HFF-Myc (cell line): ENCODE data around the gene PTGR1.
"Not testable (repeated sequence)": the region's sequence is repeated elsewhere in the genome, so short reads cannot be mapped to it uniquely, and the experiment has no call there.

ENCODE experiments used
- DNase-seq: peaks from one replicate; pipeline ENCODE4 v3.0.0-alpha.2; 2011; ENCODE audit warnings: low read depth; ENCODE audit errors: extremely low read depth
- H3K4me3 ChIP-seq: replicated peaks from 2 replicates; pipeline ENCODE4 v1.5.1; 2011; ENCODE audit warnings: low read depth, mild to moderate bottlenecking, control low read depth, low read length
- CTCF ChIP-seq: IDR thresholded peaks from 2 replicates; pipeline ENCODE4 v1.5.1; 2012; ENCODE audit warnings: mild to moderate bottlenecking, low read depth, low read length, control low read depth; ENCODE audit errors: missing control alignments

PTGR1 gene

GRCh38 chr9:111630964-111631213, 31.4 kb upstream of the PTGR1 start:
- DNase-seq, result no peak
- no peak for TF ChIP-seq CTCF
- H3K4me3 ChIP-seq, result peak overlapping the region; percentile 98

GRCh38 chr9:111630182-111630963, 30.9 kb upstream of the PTGR1 start:
- peak overlapping the region; percentile 98 for H3K4me3 ChIP-seq
- no peak for DNase-seq
- TF ChIP-seq CTCF, result no peak

GRCh38 chr9:111628411-111628810, 29.0 kb upstream of the PTGR1 start:
- DNase-seq, result no peak
- H3K4me3 ChIP-seq, result no peak overlapping the region
- TF ChIP-seq CTCF, result no peak

GRCh38 chr9:111627260-111627963, 28.0 kb upstream of the PTGR1 start:
- DNase-seq, result no peak
- H3K4me3 ChIP-seq, result no peak overlapping the region
- TF ChIP-seq CTCF, result no peak

- no peak for DNase-seq
- no peak overlapping the region for H3K4me3 ChIP-seq
- TF ChIP-seq CTCF, result no peak
These were observed 23.2 kb upstream of the PTGR1 start for GRCh38 chr9:111622626-111623025.

DNA sequence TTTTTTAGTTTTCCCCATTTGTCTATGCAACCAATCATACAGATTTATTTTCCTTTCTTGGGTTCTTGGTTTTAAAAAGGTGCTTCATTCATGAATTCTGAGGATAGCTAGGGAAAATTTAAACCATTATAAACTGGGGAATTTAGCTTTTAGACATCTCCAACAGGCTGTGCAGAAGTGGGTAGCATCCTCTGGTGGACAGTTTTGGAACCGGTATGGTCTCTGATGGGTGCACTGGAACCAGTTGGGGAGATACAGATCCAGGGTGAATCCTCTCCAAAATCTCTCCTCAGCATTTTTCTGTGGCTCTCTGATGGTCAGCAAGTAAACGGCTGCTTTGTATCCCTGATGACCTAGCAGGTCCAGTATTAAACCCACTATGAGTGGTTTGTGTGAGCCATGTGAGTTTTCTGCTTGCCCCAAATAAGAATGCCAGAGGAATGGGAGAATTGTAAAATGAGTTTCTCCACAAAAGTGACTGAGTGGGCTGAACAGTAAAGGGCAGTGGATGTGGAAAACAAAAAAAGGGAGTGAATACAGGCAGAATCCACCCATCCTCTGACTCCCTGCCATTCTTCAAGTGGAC, 22.5 kb upstream of the PTGR1 start:
- H3K4me3 ChIP-seq, result no peak overlapping the region
- no peak for DNase-seq
- TF ChIP-seq CTCF, result peak; percentile 94

DNA sequence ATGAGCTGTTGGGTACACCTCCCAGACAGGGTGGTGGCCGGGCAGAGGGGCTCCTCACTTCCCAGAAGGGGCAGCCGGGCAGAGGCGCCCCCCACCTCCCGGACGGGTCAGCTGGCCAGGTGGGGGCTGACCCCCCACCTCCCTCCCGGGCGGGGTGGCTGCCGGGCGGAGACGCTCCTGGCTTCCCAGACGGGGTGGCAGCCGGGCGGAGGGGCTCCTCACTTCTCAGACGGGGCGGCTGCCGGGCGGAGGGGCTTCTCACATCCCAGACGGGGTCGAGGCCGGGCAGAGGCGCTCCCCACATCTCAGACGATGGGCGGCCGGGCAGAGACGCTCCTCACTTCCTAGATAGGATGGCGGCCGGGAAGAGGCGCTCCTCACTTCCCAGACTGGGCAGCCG, 17.9 kb upstream of the PTGR1 start:
- H3K4me3 ChIP-seq, DNase-seq: not testable (repeated sequence)
